CD14-positive monocyte (primary cell): ENCODE results near the gene KIAA0319L. TPM values are rescaled to one million over a fixed set of nuclear protein-coding genes. Genes with fewer than 3 reads are reported as not detected.
"Not testable (repeated sequence)": the region's sequence is repeated elsewhere in the genome, so short reads cannot be mapped to it uniquely, and the experiment has no call there.

Experiments
- DNase-seq, 3 donors: peaks; one replicate each; pipeline ENCODE4 v3.0.0-alpha.2; 2011 to 2022
- H2AFZ ChIP-seq: 2 replicates; pipeline ENCODE4 v1.6.0; 2012; ENCODE audit warnings: mild to moderate bottlenecking, low read depth, low read length, inconsistent platforms; ENCODE audit not compliant: insufficient read depth, poor library complexity, severe bottlenecking
- H3K27ac ChIP-seq, 2 donors: 1 replicate in 1 of 2; 2 replicates in 1 of 2; pipeline ENCODE4 v1.5.1; 2012 to 2013; ENCODE audit warnings: low read length in 2 of 2, control low read depth in 1 of 2, inconsistent platforms in 1 of 2, low read depth in 1 of 2, mild to moderate bottlenecking in 1 of 2
- H3K27me3 ChIP-seq, 2 donors: one replicate each; pipeline versions ENCODE4 v1.6.0 to v1.6.1; 2011 to 2013; ENCODE audit warnings: low read length in 2 of 2; ENCODE audit not compliant: control insufficient read depth in 2 of 2, insufficient read depth in 2 of 2
- H3K36me3 ChIP-seq, 2 donors: replicated peaks in 1 of 2; 1 replicate in 1 of 2; 2 replicates in 1 of 2; pipeline versions ENCODE4 v1.5.1 to v1.6.1; 2012 to 2013; ENCODE audit warnings: low read length in 2 of 2, control low read depth in 1 of 2, inconsistent platforms in 1 of 2, mild to moderate bottlenecking in 1 of 2; ENCODE audit not compliant: insufficient read depth in 2 of 2, control insufficient read depth in 1 of 2
- H3K4me1 ChIP-seq, 2 donors: 1 replicate in 1 of 2; 2 replicates in 1 of 2; pipeline versions ENCODE4 v1.5.1 to v1.6.1; 2012 to 2013; ENCODE audit warnings: low read length in 2 of 2, control low read depth in 1 of 2, inconsistent platforms in 1 of 2, mild to moderate bottlenecking in 1 of 2, moderate library complexity in 1 of 2; ENCODE audit not compliant: insufficient read depth in 2 of 2, control insufficient read depth in 1 of 2
- H3K4me2 ChIP-seq: replicated peaks from 2 replicates; pipeline ENCODE3; 2012; ENCODE audit warnings: low read length, moderate library complexity, mild to moderate bottlenecking; ENCODE audit not compliant: poor library complexity, severe bottlenecking; ENCODE audit errors: extremely low read depth
- H3K4me3 ChIP-seq, 3 experiments: fragments of 200-600 bp in 1 of 3; sonication (generic) in 1 of 3; replicated peaks in 1 of 3; 1 replicate in 2 of 3; 2 replicates in 1 of 3; pipeline ENCODE4 v1.5.1; 2011 to 2013; ENCODE audit warnings: low read length in 3 of 3, mild to moderate bottlenecking in 3 of 3, control low read depth in 2 of 3, low read depth in 2 of 3, inconsistent platforms in 1 of 3, moderate library complexity in 1 of 3
- H3K79me2 ChIP-seq: 2 replicates; pipeline ENCODE4 v1.6.0; 2012; ENCODE audit warnings: mild to moderate bottlenecking, control low read depth, inconsistent platforms, low read length, moderate library complexity; ENCODE audit not compliant: insufficient read depth
- H3K9ac ChIP-seq: 2 replicates; pipeline ENCODE4 v1.6.0; 2017; ENCODE audit warnings: low read length, mild to moderate bottlenecking; ENCODE audit not compliant: insufficient read depth, poor library complexity, severe bottlenecking
- H3K9me3 ChIP-seq, 2 donors: replicated peaks in 1 of 2; 1 replicate in 1 of 2; 2 replicates in 1 of 2; pipeline versions ENCODE4 v1.5.1 to v1.6.1; 2012 to 2013; ENCODE audit warnings: low read length in 2 of 2, control low read depth in 1 of 2; ENCODE audit not compliant: control insufficient read depth in 1 of 2, insufficient read depth in 1 of 2
- H4K20me1 ChIP-seq: 2 replicates; pipeline ENCODE4 v1.6.0; 2012; ENCODE audit warnings: mild to moderate bottlenecking, low read length, control low read depth, moderate library complexity; ENCODE audit not compliant: insufficient read depth
- H3K27ac Mint-ChIP-seq, 7 donors: one replicate each; pipeline ENCODE4 v1.8.0; 2020; ENCODE audit warnings: mild to moderate bottlenecking in 7 of 7, mixed read lengths in 7 of 7, moderate library complexity in 6 of 7, inconsistent platforms in 2 of 7
- H3K27me3 Mint-ChIP-seq, 3 donors: one replicate each; pipeline ENCODE4 v1.8.0; 2021 to 2022; ENCODE audit warnings: low read depth in 3 of 3, mild to moderate bottlenecking in 3 of 3, mixed read lengths in 3 of 3, moderate library complexity in 3 of 3, inconsistent platforms in 1 of 3
- H3K36me3 Mint-ChIP-seq, 2 donors: one replicate each; pipeline ENCODE4 v1.8.0; 2020; ENCODE audit warnings: mixed read lengths in 2 of 2, inconsistent platforms in 1 of 2, mild to moderate bottlenecking in 1 of 2
- H3K4me1 Mint-ChIP-seq: one replicate; pipeline ENCODE4 v1.8.0; 2020; ENCODE audit warnings: mild to moderate bottlenecking, mixed read lengths
- H3K4me3 Mint-ChIP-seq, 2 donors: one replicate each; pipeline ENCODE4 v1.8.0; 2020; ENCODE audit warnings: mild to moderate bottlenecking in 2 of 2, mixed read lengths in 2 of 2, moderate library complexity in 1 of 2
- H3K9me3 Mint-ChIP-seq, 7 donors: one replicate each; pipeline ENCODE4 v1.8.0; 2020 to 2022; ENCODE audit warnings: mixed read lengths in 7 of 7, mild to moderate bottlenecking in 6 of 7, moderate library complexity in 6 of 7, inconsistent platforms in 2 of 7
- CTCF ChIP-seq: fragments of 200-600 bp; IDR thresholded peaks from one replicate; pipeline ENCODE4 v1.8.0; 2022; ENCODE audit warnings: antibody characterized with exemption, mild to moderate bottlenecking
- WGBS: methylation state at CpG from one replicate; pipeline ENCODE4 v1.1.5; 2013; ENCODE audit warnings: missing lambda C conversion rate; ENCODE audit not compliant: insufficient coverage; 5-methylcytosine and 5-hydroxymethylcytosine counted together
- intact Hi-C, 2 donors: fragments of 100-400 bp; cut with micrococcal nuclease; formaldehyde crosslinking; loops; one replicate each; pipeline versions ENCODE4 v1.15.0 to v1.15.1; 2023
- polyA plus RNA-seq, 3 donors: library from polyadenylated mRNA; depleted of rRNA in 1 of 3; unstranded in 2 of 3; stranded (reverse) in 1 of 3; fragments of 300-500 nt in 2 of 3; fragments of >200 nt in 1 of 3; fragmentation: Illumina TruSeq in 2 of 3; gene quantifications; 1 replicate in 2 of 3; 2 replicates in 1 of 3; pipeline ENCODE4 v1.2.3, GENCODE V29; 2012 to 2021

KIAA0319L gene
- polyA plus RNA-seq, 3 donors = 20.6 to 75.3 (median 28.6) TPM

GRCh38 chr1:35585281-35585680 lies 28.1 kb upstream of the KIAA0319L start:
- peaks cover 14 to 15% of the 10 kb centered on the region in 2 donors for H3K36me3 Mint-ChIP-seq
- H3K4me3 Mint-ChIP-seq = no peak overlapping the region
- Histone ChIP-seq H3K27ac (no peak overlapping the region), H3K9ac (no peak overlapping the region), H3K27me3 (no peaks in the 10 kb centered on the region), H3K9me3 (no peaks in the 10 kb centered on the region), H3K4me2 (no peak overlapping the region), H2AFZ (no peak overlapping the region), H3K79me2 (no peaks in the 10 kb centered on the region), H3K4me1 (peaks cover 1 to 4% of the 10 kb centered on the region in 2 donors), H4K20me1 (no peaks in the 10 kb centered on the region), H3K4me3 (no peak overlapping the region), H3K36me3 (peaks cover under 1 to 2% of the 10 kb centered on the region in 2 donors)
- WGBS = 100% methylated on average over 1 of the region's 3 CpGs
- intact Hi-C loops = no loop called here
- H3K27ac Mint-ChIP-seq = no peak overlapping the region
- DNase-seq = no peak
- peaks cover 0 to 2% (median 0%) of the 10 kb centered on the region in 7 donors for H3K9me3 Mint-ChIP-seq
- H3K27me3 Mint-ChIP-seq = peaks cover 0 to 2% (median 1%) of the 10 kb centered on the region in 3 donors
- TF ChIP-seq CTCF = no peak
- H3K4me1 Mint-ChIP-seq = peaks cover 5% of the 10 kb centered on the region

GRCh38 chr1:35581621-35582020 lies 24.4 kb upstream of the KIAA0319L start:
- H3K9me3 ChIP-seq, intact Hi-C loops, DNase-seq, H3K79me2 ChIP-seq, H3K4me3 ChIP-seq, H2AFZ ChIP-seq, H3K27me3 ChIP-seq, H3K27ac ChIP-seq, H3K4me2 ChIP-seq, H3K9me3 Mint-ChIP-seq, H3K9ac ChIP-seq, H3K36me3 ChIP-seq, H3K4me3 Mint-ChIP-seq, H4K20me1 ChIP-seq: not testable (repeated sequence)
- peak overlapping the region in 1 of 7 donors; percentile 66 for H3K27ac Mint-ChIP-seq
- H3K36me3 Mint-ChIP-seq = peaks cover 9 to 12% of the 10 kb centered on the region in 2 donors
- H3K27me3 Mint-ChIP-seq = peaks cover 0 to 14% (median 3%) of the 10 kb centered on the region in 3 donors
- H3K4me1 ChIP-seq = peaks cover 21 to 28% of the 10 kb centered on the region in 2 donors
- H3K4me1 Mint-ChIP-seq = peaks cover 17% of the 10 kb centered on the region
- 93% methylated on average over 3 of the region's 9 CpGs for WGBS
